A172 (cell line): ENCODE measurements around the gene CENPB. TPM values are rescaled to one million over a fixed set of nuclear protein-coding genes. Genes with fewer than 3 reads are reported as not detected.
A peak's percentile ranks its signal among the peaks of the same experiment; 100 is the strongest.
"Not testable (repeated sequence)": the region's sequence is repeated elsewhere in the genome, so short reads cannot be mapped to it uniquely, and the experiment has no call there.

Source experiments
- DNase-seq: peaks from one replicate; pipeline ENCODE4 v3.0.0-alpha.2; 2015; ENCODE audit warnings: low spot score
- total RNA-seq: library from RNA; depleted of rRNA; stranded (reverse); fragments of >200 nt; shearing (Covaris generic); gene quantifications from 2 replicates; pipeline ENCODE4 v1.2.3, GENCODE V29; 2014; rRNA removed

The CENPB gene
- total RNA-seq: 94.1 and 129 TPM in 2 replicates

- peak; percentile 68 for DNase-seq
These were observed at the start of gene CENPB for GRCh38 chr20:3786665-3787323. TSS of gene CENPB (minus strand) at chr20:3786740. CDS start at chr20:3786483, 257 bp downstream.

DNA sequence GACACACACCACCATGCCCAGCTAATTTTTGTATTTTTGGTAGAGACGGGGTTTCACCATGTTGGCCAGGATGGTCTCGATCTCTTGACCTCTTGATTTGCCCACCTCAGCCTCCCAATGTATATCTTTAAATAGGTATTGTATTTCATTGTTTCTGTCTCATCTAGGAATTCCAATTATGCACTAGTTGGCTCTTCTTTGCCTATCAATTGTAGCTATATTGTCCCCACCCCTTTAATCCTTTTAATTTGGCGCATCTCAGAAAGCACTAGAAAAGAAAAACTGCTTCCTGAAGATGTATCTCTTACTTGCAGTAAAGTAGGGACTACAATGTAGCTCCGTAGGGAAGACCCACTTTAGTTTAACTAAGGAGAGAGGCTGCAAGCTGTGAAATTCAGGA is 49.6 kb upstream of the CENPB start:
- DNase-seq: no peak

DNA sequence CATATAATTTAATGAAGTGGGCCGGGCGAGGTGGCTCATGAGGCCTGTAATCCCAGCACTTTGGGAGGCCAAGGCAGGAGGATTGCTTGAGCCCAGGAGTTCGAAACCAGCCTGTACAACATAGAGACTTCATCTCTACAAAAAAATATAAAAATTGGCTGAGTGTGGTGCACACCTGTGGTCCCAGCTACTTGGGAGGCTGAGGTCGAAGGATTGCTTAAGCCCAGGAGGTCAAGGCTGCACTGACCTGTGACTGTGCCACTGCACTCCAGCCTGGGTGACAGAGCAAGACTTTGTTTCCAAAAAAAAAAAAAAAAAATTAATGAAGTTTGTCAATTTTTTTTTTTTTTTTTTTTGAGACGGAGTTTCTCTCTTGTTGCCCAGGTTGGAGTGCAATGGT is 43.4 kb upstream of the CENPB start:
- not testable (repeated sequence) for DNase-seq

- DNase-seq: no peak
These were observed 42.3 kb upstream of the CENPB start for GRCh38 chr20:3828798-3829197.

DNA sequence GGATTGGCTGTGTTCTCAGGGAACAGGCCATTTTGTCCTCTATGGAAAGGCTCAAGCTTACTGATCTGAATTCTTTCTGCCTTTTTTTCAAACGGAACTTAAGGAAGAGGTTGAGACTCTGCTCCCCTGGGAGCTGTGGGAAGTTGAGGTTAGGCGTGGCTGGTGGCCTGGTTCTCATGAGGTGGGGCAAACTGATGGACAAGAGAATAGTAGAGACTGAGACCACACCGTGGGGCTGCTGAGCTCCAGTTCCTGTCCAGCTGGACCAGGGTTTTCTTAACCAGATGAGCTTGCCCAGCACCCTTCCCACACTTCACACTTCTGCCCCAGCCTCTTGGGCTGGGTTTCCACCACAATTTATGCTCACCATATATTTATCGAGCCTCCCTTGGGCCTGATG is 39.9 kb upstream of the CENPB start:
- DNase-seq: no peak

GRCh38 chr20:3825526-3825925 is 39.0 kb upstream of the CENPB start:
- DNase-seq: no peak

DNA sequence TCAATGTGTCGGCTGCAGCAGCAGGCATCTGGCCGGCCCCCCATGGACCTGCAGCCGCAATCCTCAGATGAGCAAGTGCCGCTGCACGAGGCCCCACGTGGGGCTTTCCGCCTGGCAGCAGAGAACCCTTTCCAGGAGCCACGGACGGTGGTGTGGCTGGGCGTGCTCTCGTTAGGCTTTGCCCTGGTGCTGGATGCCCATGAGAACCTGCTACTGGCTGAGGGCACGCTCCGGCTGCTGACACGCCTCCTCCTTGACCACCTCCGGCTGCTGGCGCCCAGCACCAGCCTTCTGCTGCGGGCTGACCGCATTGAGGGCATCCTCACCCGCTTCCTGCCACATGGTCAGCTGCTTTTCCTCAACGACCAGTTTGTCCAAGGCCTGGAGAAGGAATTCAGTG is 37.3 kb upstream of the CENPB start:
- DNase-seq: no peak

GRCh38 chr20:3821996-3822395 is 35.5 kb upstream of the CENPB start:
- DNase-seq: no peak

GRCh38 chr20:3820901-3821727 is 34.6 kb upstream of the CENPB start:
- peak; percentile 26 for DNase-seq

DNA sequence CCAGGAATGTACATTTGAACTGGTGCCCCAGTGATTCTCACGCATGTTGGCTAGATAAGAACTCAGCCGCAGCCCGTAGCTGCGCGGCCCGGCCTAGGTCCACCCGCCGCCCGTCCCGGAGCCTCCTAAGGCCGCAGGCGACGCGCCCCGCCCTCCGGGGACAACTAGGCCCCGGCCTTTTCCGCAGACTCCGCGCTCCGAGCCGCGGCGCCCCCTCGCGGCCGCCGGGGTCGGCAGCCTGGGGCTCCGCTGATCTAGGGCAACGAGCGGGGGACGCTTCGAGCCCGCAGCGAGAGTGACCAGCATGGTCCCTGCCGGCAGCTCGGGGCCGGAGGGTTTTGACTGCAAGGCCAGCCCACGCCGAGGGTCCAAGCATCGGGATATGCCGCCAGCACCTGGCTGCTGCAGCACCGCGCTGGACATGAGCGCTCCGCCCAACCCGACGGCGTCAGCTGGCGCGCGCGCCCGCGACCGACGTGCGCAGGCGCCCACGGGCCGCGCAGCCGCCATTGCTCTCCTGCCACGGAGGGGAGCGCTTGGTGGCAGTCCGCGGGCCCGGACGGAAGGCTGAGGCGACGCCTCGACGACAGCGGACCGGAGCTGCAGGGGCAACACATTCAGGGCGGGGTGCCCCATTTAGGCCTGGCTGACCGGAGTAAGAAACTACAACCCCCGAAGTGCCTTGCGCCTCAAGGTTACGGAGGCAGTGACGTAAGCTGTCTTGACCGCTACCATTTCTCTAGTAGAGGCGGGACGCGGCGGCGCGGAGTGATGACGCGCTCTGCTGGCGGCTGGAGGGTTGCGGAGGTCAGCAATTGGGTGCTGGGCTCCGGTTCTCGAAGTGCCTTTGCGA is 33.7 kb upstream of the CENPB start, which contains the start of gene AP5S1:
TSS of gene AP5S1 (plus strand) at position 500 of the 853 bp plus-strand sequence. CDS start 1,571 bp downstream, outside the sequence.
- DNase-seq: peak; percentile 96

DNA sequence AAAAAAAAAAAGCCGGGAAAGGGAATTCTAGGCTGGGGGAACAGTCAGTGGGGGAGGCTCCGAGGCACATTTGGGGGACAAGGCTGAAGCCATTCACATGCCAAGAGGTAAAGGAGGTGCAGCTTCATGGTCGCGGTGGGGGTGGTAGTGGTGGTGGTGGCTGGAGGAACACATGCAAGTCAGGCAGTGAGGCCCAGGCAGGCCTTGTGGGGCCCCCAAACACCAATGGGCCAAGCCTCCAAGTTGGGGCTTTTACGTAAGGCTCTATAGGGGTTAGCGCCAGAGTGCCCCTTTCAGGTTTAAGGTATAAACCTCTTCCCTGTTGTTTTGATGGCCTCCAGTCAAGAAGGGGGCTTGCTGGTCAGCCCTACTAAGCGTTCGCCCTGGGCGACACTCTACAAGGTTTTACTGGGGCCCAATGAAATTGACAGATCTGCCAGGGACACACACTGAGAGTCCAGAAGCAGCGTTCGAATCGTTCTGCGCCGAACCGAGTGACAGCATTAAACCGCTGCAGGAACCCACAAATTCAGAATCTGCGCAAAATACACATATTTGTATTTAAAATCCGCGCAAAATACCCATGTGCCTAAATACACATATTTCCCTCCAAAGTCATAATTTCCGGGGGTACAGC is 33.0 kb upstream of the CENPB start:
- DNase-seq: no peak

GRCh38 chr20:3818155-3819151 is 31.9 kb upstream of the CENPB start:
- DNase-seq: peak; percentile 81

DNA sequence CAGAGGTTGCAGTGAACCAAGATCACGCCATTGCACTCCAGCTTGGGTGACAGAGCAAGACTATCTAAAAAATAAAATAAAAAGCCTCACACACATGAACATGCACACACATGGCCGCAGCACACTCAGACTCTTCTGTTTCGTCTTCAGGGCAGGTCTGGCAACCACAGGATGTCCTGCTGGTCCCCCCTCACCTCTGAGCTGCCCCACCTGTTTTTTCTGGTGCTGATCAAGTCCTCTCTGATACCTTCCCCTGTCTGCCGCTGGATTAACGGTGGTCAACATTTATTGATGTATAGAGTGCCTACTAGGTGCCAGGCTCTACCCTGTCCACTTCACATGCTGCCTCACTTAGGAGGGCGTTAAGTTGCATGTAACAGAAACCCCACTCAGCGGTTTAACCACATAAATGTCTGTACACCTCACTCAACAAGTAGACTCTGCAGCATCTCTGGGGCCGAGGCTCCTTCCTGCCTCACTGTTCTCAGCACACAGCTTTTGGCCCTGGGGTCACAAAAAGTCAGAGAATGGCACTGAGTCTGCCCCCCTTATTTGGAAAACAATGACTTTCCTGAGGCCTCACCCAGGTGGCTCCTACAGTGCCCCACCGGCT is 29.3 kb upstream of the CENPB start:
- DNase-seq: no peak

- no peak for DNase-seq
These were observed 28.5 kb upstream of the CENPB start for GRCh38 chr20:3814928-3815495.

DNA sequence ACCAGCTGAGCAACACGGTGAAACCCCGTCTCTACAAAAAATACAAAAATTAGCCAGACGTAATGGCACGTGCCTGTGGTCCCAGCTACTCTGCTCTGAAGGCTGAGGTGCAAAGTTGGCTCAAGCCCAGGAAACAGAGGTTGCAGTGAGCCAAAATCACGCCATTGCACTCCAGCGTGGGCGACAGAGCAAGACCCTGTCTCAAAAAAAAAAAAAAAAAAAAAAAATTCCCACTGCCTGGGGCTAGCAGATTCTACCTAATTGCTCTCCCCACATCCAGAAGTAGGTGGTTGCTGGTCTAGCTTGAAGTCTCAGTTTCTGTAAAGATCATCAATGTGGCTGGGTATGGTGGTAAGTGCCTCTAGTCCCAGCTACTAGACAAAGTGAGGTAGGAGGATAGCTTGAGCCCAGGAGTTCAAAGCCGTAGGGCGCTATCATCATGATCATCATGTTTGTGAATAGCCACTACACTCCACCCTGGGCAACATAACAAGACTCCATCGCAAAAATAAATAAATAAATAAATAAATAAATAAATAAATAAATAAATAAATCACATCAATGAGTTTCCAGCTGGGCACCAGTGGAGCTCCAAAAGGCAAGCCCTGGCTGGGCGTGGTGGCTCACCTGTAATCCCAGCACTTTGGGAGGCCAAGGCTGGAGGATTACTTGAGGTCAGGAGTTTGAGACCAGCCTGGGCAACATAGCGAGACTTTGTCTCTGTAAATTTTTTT is 27.5 kb upstream of the CENPB start:
- no peak for DNase-seq

GRCh38 chr20:3812975-3813847 is 26.7 kb upstream of the CENPB start:
- no peak for DNase-seq

GRCh38 chr20:3812259-3812681 is 25.7 kb upstream of the CENPB start:
- no peak for DNase-seq
